Vagina (tissue), 2 donors: ENCODE results near the gene INPP5F. TPM values are rescaled to one million over a fixed set of nuclear protein-coding genes. Genes with fewer than 3 reads are reported as not detected.

ENCODE experiments used
- DNase-seq, 2 donors: peaks; one replicate each; pipeline ENCODE4 v3.0.0-alpha.2; 2017; ENCODE audit errors: extremely low spot score in 2 of 2
- H3K27ac ChIP-seq: fragments of 200-600 bp; sonication (generic); one replicate; pipeline ENCODE4 v1.5.1; 2019
- H3K27me3 ChIP-seq: fragments of 200-600 bp; sonication (generic); one replicate; pipeline ENCODE4 v1.5.1; 2019
- H3K36me3 ChIP-seq, 2 donors: fragments of 200-600 bp; sonication (generic); one replicate each; pipeline ENCODE4 v1.5.1; 2017 to 2019
- H3K4me1 ChIP-seq: fragments of 200-600 bp; sonication (generic); one replicate; pipeline ENCODE4 v1.5.1; 2019
- H3K4me3 ChIP-seq, 2 donors: fragments of 200-600 bp; sonication (generic); 1 replicate in 1 of 2; 2 replicates in 1 of 2; pipeline ENCODE4 v1.5.1; 2016 to 2019
- H3K9me3 ChIP-seq: fragments of 200-600 bp; sonication (generic); one replicate; pipeline ENCODE4 v1.5.1; 2019
- CTCF ChIP-seq, 3 experiments: fragments of 450-650 bp in 2 of 3; fragments of 200-600 bp in 1 of 3; sonication (generic) in 1 of 3; IDR thresholded peaks; one replicate each; pipeline ENCODE4 v1.5.1; 2017 to 2019; ENCODE audit warnings: antibody characterized with exemption in 3 of 3, mild to moderate bottlenecking in 2 of 3, moderate library complexity in 2 of 3
- POLR2A ChIP-seq, 2 donors: fragments of 450-650 bp; IDR thresholded peaks; one replicate each; pipeline ENCODE4 v1.6.1; 2017; ENCODE audit warnings: antibody characterized with exemption in 2 of 2, mild to moderate bottlenecking in 2 of 2, moderate library complexity in 2 of 2
- POLR2AphosphoS5 ChIP-seq, 2 donors: sonication (generic); formaldehyde crosslinking; IDR thresholded peaks; one replicate each; pipeline ENCODE4 v1.9.0; 2017; ENCODE audit warnings: antibody characterized with exemption in 2 of 2, mild to moderate bottlenecking in 2 of 2, low read depth in 1 of 2; ENCODE audit not compliant: insufficient read depth in 1 of 2
- intact Hi-C: fragments of 100-400 bp; cut with DNase I; formaldehyde crosslinking; loops from one replicate; pipeline ENCODE4 v1.15.1; 2023
- total RNA-seq: library from RNA; depleted of rRNA; stranded (reverse); fragments of >200 nt; gene quantifications from one replicate; pipeline ENCODE4 v1.2.3, GENCODE V29; 2016

The INPP5F gene
- total RNA-seq = 18.4 TPM

DNA sequence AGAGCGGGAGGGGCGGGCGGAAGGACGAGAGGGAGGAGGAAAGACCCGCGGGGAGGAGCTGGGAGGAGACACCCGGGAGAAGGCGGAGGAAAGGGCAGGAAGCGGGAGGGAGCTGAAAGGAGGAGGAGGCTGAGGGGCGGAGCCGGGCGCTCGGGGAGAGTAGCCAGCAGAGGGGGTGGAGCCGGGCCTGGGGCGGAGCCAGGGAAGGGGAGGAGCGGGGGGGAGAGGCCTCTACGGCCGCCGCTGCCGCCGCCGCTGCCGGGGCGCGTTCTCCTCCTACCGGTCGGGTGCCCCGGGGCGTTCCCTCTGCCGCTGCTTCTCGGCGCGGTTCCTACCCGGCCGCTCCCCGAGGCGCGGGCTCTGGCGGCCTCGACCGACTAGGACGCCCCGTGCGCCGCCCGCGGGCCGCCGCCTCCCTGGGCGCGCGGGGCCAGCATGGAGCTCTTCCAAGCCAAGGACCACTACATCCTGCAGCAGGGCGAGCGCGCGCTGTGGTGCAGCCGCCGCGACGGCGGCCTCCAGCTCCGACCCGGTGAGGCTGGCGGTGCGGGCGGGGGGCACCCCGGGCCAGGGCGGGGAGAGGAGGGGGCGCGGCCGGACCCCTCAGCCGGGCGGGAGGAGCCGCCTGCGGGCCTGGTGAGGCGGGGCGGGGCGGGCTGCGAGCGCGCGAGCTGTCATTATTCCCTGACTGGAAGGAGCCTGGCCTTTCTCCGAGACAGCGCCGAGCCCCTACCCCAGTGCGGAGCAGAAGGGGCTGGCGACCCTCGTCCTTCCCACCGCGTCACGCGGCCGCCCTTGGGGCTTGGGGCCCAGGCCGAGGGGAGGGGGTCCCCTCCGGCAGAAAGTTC lies at the start of gene INPP5F:
Gene INPP5F, plus strand, starts transcription at position 223 of the 848 bp plus-strand sequence. Its CDS starts 213 bp downstream, at position 436.
- peak; percentile 98 to 99 for DNase-seq
- Histone ChIP-seq H3K9me3 (no peaks in the 10 kb centered on the region), H3K27ac (peak within 1 kb of the TSS; percentile 95), H3K36me3 (no peaks in the 10 kb centered on the region), H3K27me3 (no peaks in the 10 kb centered on the region), H3K4me3 (peak within 1 kb of the TSS; percentile 86 to 99), H3K4me1 (peaks cover 40% of the 10 kb centered on the region)
- TF ChIP-seq POLR2A (IDR thresholded peaks at IDR 0.05) (peak in 1 of 2 donors; percentile 68), POLR2AphosphoS5 (IDR thresholded peaks at IDR 0.05; ENCODE audit: insufficient read depth in 1 of 2, low read depth in 1 of 2) (peak; percentile 2 to 31), CTCF (IDR thresholded peaks at IDR 0.05) (peak in 1 of 3 experiments; percentile 26)
- intact Hi-C loops = no loop called here

GRCh38 chr10:119677126-119677525 lies 48.7 kb upstream of the INPP5F start:
- Histone ChIP-seq H3K4me3 (no peak overlapping the region), H3K36me3 (peaks cover 0 to 42% of the 10 kb centered on the region in 2 donors), H3K4me1 (peaks cover 53% of the 10 kb centered on the region), H3K27me3 (no peaks in the 10 kb centered on the region), H3K27ac (peak overlapping the region; percentile 68), H3K9me3 (no peaks in the 10 kb centered on the region)
- TF ChIP-seq POLR2AphosphoS5 (IDR thresholded peaks at IDR 0.05; ENCODE audit: insufficient read depth in 1 of 2, low read depth in 1 of 2) (no peak), POLR2A (IDR thresholded peaks at IDR 0.05) (no peak), CTCF (IDR thresholded peaks at IDR 0.05) (no peak)
- no peak for DNase-seq
- intact Hi-C loops = no loop called here

DNA sequence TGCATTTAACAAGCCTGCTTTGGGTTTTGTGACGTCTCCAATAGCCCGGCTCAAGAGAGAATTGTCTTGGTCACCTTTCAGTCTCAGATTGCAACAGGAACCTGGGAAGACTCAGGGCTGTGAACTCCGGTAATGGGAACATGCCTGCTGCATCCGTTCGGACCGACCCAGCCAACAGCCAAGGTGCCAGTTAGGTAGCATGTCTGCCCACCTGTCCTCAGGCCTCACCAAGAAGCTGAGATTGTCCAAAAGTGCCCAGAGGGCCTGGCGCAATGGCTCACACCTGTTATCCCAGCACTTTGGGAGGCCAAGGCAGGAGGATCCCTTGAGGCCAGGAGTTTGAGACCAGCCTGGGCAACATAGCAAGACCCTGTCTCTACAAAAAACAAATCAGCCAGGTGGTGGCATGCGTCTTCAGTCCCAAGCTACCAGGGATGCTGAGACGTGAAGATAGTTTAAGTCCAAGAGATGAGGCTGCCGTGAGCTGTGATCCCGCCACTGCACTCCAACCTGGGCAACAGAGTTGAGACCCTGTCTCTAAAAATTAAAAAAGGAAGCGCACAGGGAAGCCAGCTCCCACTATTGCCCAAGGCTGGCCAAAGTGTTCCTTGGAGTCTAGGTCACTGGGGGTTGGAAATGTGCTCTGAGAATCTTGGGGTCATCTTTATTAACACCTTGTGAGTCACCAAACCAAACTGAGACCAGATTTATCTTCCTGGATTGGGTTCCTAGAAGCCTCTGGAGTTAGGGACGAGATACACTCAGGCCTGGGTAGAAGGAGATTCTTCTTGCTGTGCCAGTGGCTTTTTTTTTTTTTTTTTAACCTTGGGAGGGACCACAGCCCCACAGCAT lies 47.7 kb upstream of the INPP5F start:
- Histone ChIP-seq H3K4me3 (no peak overlapping the region), H3K27me3 (no peaks in the 10 kb centered on the region), H3K36me3 (peaks cover 0 to 32% of the 10 kb centered on the region in 2 donors), H3K4me1 (peaks cover 63% of the 10 kb centered on the region), H3K27ac (peak overlapping the region; percentile 68), H3K9me3 (no peaks in the 10 kb centered on the region)
- intact Hi-C loops = no loop called here
- TF ChIP-seq CTCF (IDR thresholded peaks at IDR 0.05) (no peak), POLR2A (IDR thresholded peaks at IDR 0.05) (no peak), POLR2AphosphoS5 (IDR thresholded peaks at IDR 0.05; ENCODE audit: insufficient read depth in 1 of 2, low read depth in 1 of 2) (no peak)
- DNase-seq = no peak

- intact Hi-C loops = no loop called here
- peaks cover 64% of the 10 kb centered on the region for H3K4me1 ChIP-seq
- H3K27ac ChIP-seq = peak overlapping the region; percentile 68
- DNase-seq = no peak
- H3K27me3 ChIP-seq = no peaks in the 10 kb centered on the region
- H3K36me3 ChIP-seq = peaks cover 0 to 20% of the 10 kb centered on the region in 2 donors
- H3K4me3 ChIP-seq = no peak overlapping the region
- TF ChIP-seq CTCF (IDR thresholded peaks at IDR 0.05) (no peak), POLR2A (IDR thresholded peaks at IDR 0.05) (no peak), POLR2AphosphoS5 (IDR thresholded peaks at IDR 0.05; ENCODE audit: insufficient read depth in 1 of 2, low read depth in 1 of 2) (no peak)
- no peaks in the 10 kb centered on the region for H3K9me3 ChIP-seq
Observed at GRCh38 chr10:119679480-119679829, 46.4 kb upstream of the INPP5F start.
